Ovary (tissue), 9 donors: Measurements from ENCODE around the gene BEAN1. TPM values are rescaled to one million over a fixed set of nuclear protein-coding genes. Genes with fewer than 3 reads are reported as not detected.

Experiments used
- DNase-seq, 5 donors: peaks; one replicate each; pipeline ENCODE4 v3.0.0-alpha.2; 2019 to 2020
- H3K27ac ChIP-seq, 2 donors: fragments of 200-600 bp; one replicate each; pipeline versions ENCODE4 v1.5.1 to v1.8.0; 2019 to 2022
- H3K27me3 ChIP-seq: fragments of 200-600 bp; one replicate; pipeline ENCODE4 v1.8.0; 2022
- H3K36me3 ChIP-seq: fragments of 200-600 bp; sonication (generic); one replicate; pipeline ENCODE4 v1.5.1; 2019
- H3K4me1 ChIP-seq: one replicate; pipeline ENCODE4 v1.8.1; 2013; ENCODE audit warnings: mild to moderate bottlenecking, moderate library complexity; ENCODE audit not compliant: insufficient read depth
- H3K4me3 ChIP-seq: fragments of 200-600 bp; sonication (generic); one replicate; pipeline ENCODE4 v1.5.1; 2017
- H3K9me3 ChIP-seq, 2 donors: fragments of 200-600 bp in 1 of 2; sonication (generic) in 1 of 2; one replicate each; pipeline versions ENCODE4 v1.5.1 to v1.8.1; 2013 to 2019; ENCODE audit warnings: mild to moderate bottlenecking in 1 of 2, moderate library complexity in 1 of 2
- CTCF ChIP-seq, 3 donors: fragments of 450-650 bp in 2 of 3; fragments of 200-600 bp in 1 of 3; IDR thresholded peaks; one replicate each; pipeline versions ENCODE4 v1.5.1 to v1.8.0; 2016 to 2022; ENCODE audit warnings: antibody characterized with exemption in 3 of 3, mild to moderate bottlenecking in 1 of 3
- EP300 ChIP-seq: sonication (generic); formaldehyde crosslinking; IDR thresholded peaks from one replicate; pipeline ENCODE4 v1.6.1; 2017; ENCODE audit warnings: antibody characterized with exemption
- POLR2A ChIP-seq: fragments of 450-650 bp; IDR thresholded peaks from one replicate; pipeline ENCODE4 v1.6.1; 2017; ENCODE audit warnings: antibody characterized with exemption, mild to moderate bottlenecking, moderate library complexity
- WGBS, 3 donors: extraction: QIAGEN DNeasy Blood & Tissue Kit in 1 of 3; methylation state at CpG; one replicate each; pipeline versions ENCODE4 v1.1.5 to v1.1.7; 2013 to 2017; 5-methylcytosine and 5-hydroxymethylcytosine counted together
- intact Hi-C, 4 donors: fragments of 100-400 bp; cut with DNase I; formaldehyde crosslinking; loops; one replicate each; pipeline versions ENCODE4 v1.11.0 to v1.15.1; 2022 to 2023
- polyA plus RNA-seq, 2 donors: library from polyadenylated mRNA; stranded (reverse); fragments of 200-250 nt in 1 of 2; fragments of 350-450 nt in 1 of 2; fragmentation: Illumina TruSeq in 1 of 2; extraction: RNeasy Lipid Tissue Mini Kit (QIAGEN cat#74804) in 1 of 2; gene quantifications; one replicate each; pipeline ENCODE4 v1.2.3, GENCODE V29; 2013 to 2014
- total RNA-seq, 7 donors: library from RNA; depleted of rRNA in 2 of 7; stranded (reverse); fragments of >200 nt in 2 of 7; fragmentation: NEBNext Ultra II Directional in 3 of 7; extraction: Animal tissue kit (Norgen Biotek cat#: 25700) in 3 of 7; gene quantifications; one replicate each; pipeline versions ENCODE4 v1.1.0 to v1.2.4, GENCODE V29; 2016 to 2023
- donor health status: DM: no; HTN: no; CAD: no; lungs with moderate emphysema.
- donor health status: DM: no; HTN: no; CAD: no.
- donor health status: Bipolar disorder and iron deficiency.
- donor health status: DM: yes; HTN: yes; CAD: no.
- donor health status: DM: no; HTN: no; CAD: no.
- donor health status: DM: yes; HTN: yes; CAD: no.

BEAN1 gene
- total and polyA plus RNA-seq, 9 donors, result 0.15 to 2.2 (median 0.61) TPM; not detected in 1

DNA sequence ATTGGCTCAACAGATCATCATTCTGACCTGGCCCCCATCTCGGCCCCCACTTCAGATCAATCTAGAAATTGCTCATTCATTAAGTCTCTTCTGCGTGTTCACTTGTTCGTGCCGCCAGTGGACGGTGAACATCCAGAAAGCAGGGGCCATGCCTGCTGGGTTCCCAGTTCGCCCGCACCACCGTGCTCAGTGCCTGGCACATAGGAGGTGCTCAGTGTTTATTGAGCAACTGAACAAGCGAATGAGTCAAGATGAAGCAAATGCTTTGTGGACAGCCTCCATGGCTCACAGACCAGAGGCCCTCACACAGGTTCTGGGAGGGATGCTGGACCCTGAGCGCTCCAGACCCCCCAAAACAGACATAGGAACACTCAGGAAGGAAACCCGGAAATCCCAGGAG lies 13.9 kb downstream of the BEAN1 start:
- Histone ChIP-seq H3K4me3 (no peak overlapping the region), H3K27me3 (no peaks in the 10 kb centered on the region), H3K4me1 (no peaks in the 10 kb centered on the region), H3K9me3 (no peaks in the 10 kb centered on the region), H3K27ac (no peak overlapping the region), H3K36me3 (no peaks in the 10 kb centered on the region)
- TF ChIP-seq POLR2A (no peak), CTCF (IDR thresholded peaks at IDR 0.05) (no peak)
- DNase-seq, result no peak
- 93 to 97% (median 95%) methylated on average over 11 of the region's 11 CpGs for WGBS, 3 donors
- intact Hi-C loops, result no loop called here

GRCh38 chr16:66441586-66442375 lies 14.7 kb downstream of the BEAN1 start:
- Histone ChIP-seq H3K27ac (no peak overlapping the region), H3K4me1 (no peaks in the 10 kb centered on the region), H3K9me3 (no peaks in the 10 kb centered on the region), H3K36me3 (no peaks in the 10 kb centered on the region), H3K27me3 (no peaks in the 10 kb centered on the region), H3K4me3 (no peak overlapping the region)
- no peak for DNase-seq
- intact Hi-C loops, result no loop called here
- TF ChIP-seq CTCF (IDR thresholded peaks at IDR 0.05) (no peak), POLR2A (no peak), EP300 (no peak)
- 62 to 65% (median 64%) methylated on average over 7 of the region's 7 CpGs for WGBS, 3 donors

DNA sequence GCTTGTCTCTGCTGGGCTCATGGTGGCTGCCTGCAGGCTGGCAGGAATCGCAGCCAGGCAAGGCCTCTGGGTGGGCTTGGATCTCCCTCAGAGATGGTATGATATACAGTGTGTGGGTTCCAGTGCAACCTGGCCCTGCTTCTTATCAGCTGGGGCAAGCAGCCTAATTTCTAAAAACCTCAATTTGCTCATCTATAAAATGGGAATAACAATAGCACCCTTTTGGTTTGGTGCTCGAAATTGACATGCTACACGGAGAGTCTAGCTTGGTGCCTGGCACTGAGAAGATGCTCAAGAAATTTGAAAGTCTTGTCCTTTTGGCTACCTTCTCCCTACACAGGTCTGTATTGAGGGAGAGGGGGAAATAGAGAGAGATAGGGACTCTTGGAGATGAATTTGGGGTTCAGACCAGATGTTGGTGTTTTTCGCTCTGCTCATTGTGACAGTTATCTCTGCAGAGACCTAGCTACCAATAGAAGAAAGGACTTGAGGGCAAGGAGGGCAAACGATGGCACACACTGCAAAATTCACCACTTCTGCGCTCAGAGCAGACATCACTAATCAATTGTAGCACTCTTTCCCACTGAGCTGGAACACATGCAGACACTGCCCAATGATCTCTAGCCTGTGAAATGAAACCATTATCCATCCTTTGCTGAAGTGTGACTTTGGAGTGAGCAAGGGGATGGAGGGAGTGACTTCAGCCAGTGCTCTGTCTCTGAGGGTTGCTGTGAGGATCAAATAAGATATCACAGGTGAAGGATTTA lies 15.6 kb downstream of the BEAN1 start:
- H3K27ac ChIP-seq, result no peak overlapping the region
- H3K27me3 ChIP-seq, result no peaks in the 10 kb centered on the region
- DNase-seq, result no peak
- no peaks in the 10 kb centered on the region for H3K36me3 ChIP-seq
- H3K4me3 ChIP-seq, result no peak overlapping the region
- no peaks in the 10 kb centered on the region for H3K9me3 ChIP-seq
- no peaks in the 10 kb centered on the region for H3K4me1 ChIP-seq
- WGBS, 3 donors, result 71 to 85% (median 76%) methylated on average over 6 of the region's 6 CpGs
- intact Hi-C loops, result no loop called here
- TF ChIP-seq CTCF (IDR thresholded peaks at IDR 0.05) (no peak), EP300 (no peak), POLR2A (no peak)

- Histone ChIP-seq H3K27ac (no peak overlapping the region), H3K4me1 (no peaks in the 10 kb centered on the region), H3K36me3 (no peaks in the 10 kb centered on the region), H3K27me3 (no peaks in the 10 kb centered on the region), H3K9me3 (no peaks in the 10 kb centered on the region), H3K4me3 (no peak overlapping the region)
- TF ChIP-seq EP300 (no peak), POLR2A (no peak), CTCF (IDR thresholded peaks at IDR 0.05) (no peak)
- no peak for DNase-seq
- intact Hi-C loops, result no loop called here
- 87 to 92% (median 91%) methylated on average over 3 of the region's 3 CpGs for WGBS, 3 donors
Observed at GRCh38 chr16:66443269-66443652, 16.2 kb downstream of the BEAN1 start.
